ENCODE results near the gene AGT.

The AGT gene

GRCh38 chr1:230708631-230709580 is 5.0 kb downstream of the AGT start:
- Histone ChIP-seq H3K4me3 (ENCODE audit: low read length in 2 of 2) (no peak overlapping the region), H3K9me3 (ENCODE audit: control insufficient read depth in 2 of 2, low read length in 2 of 2) (no peaks in the 10 kb centered on the region), H3K4me1 (ENCODE audit: control insufficient read depth in 2 of 2, insufficient read depth in 2 of 2, low read length in 2 of 2) (peaks cover 25% of the 10 kb centered on the region in 2 donors), H3K27me3 (ENCODE audit: control insufficient read depth in 2 of 2, insufficient read depth in 2 of 2, low read length in 2 of 2) (no peaks in the 10 kb centered on the region), H3K27ac (ENCODE audit: low read depth in 2 of 2, low read length in 2 of 2) (peak overlapping the region; percentile 24 to 56), H3K36me3 (ENCODE audit: control insufficient read depth in 2 of 2, insufficient read depth in 2 of 2, low read length in 2 of 2) (no peaks in the 10 kb centered on the region), H3K9ac (ENCODE audit: low read depth in 1 of 2, low read length in 2 of 2) (no peak overlapping the region)

GRCh38 chr1:230707732-230708630 is 5.9 kb downstream of the AGT start:
- Histone ChIP-seq H3K27me3 (ENCODE audit: control insufficient read depth in 2 of 2, insufficient read depth in 2 of 2, low read length in 2 of 2) (no peaks in the 10 kb centered on the region), H3K27ac (ENCODE audit: low read depth in 2 of 2, low read length in 2 of 2) (peak overlapping the region in 1 of 2 donors; percentile 9), H3K9me3 (ENCODE audit: control insufficient read depth in 2 of 2, low read length in 2 of 2) (no peaks in the 10 kb centered on the region), H3K36me3 (ENCODE audit: control insufficient read depth in 2 of 2, insufficient read depth in 2 of 2, low read length in 2 of 2) (no peaks in the 10 kb centered on the region), H3K9ac (ENCODE audit: low read depth in 1 of 2, low read length in 2 of 2) (no peak overlapping the region), H3K4me1 (ENCODE audit: control insufficient read depth in 2 of 2, insufficient read depth in 2 of 2, low read length in 2 of 2) (peaks cover 25% of the 10 kb centered on the region in 2 donors), H3K4me3 (ENCODE audit: low read length in 2 of 2) (no peak overlapping the region)

- H3K4me1 ChIP-seq (ENCODE audit: control insufficient read depth in 2 of 2, insufficient read depth in 2 of 2, low read length in 2 of 2) = peaks cover 25% of the 10 kb centered on the region in 2 donors
- H3K9me3 ChIP-seq (ENCODE audit: control insufficient read depth in 2 of 2, low read length in 2 of 2) = no peaks in the 10 kb centered on the region
- no peak overlapping the region for H3K27ac ChIP-seq (ENCODE audit: low read depth in 2 of 2, low read length in 2 of 2)
- no peak overlapping the region for H3K9ac ChIP-seq (ENCODE audit: low read depth in 1 of 2, low read length in 2 of 2)
- H3K4me3 ChIP-seq (ENCODE audit: low read length in 2 of 2) = no peak overlapping the region
- no peaks in the 10 kb centered on the region for H3K27me3 ChIP-seq (ENCODE audit: control insufficient read depth in 2 of 2, insufficient read depth in 2 of 2, low read length in 2 of 2)
- no peaks in the 10 kb centered on the region for H3K36me3 ChIP-seq (ENCODE audit: control insufficient read depth in 2 of 2, insufficient read depth in 2 of 2, low read length in 2 of 2)
These were observed 6.8 kb downstream of the AGT start for GRCh38 chr1:230706887-230707731.

GRCh38 chr1:230706020-230706699 is 7.8 kb downstream of the AGT start:
- no peaks in the 10 kb centered on the region for H3K9me3 ChIP-seq (ENCODE audit: control insufficient read depth in 2 of 2, low read length in 2 of 2)
- no peak overlapping the region for H3K4me3 ChIP-seq (ENCODE audit: low read length in 2 of 2)
- H3K27ac ChIP-seq (ENCODE audit: low read depth in 2 of 2, low read length in 2 of 2) = no peak overlapping the region
- no peaks in the 10 kb centered on the region for H3K27me3 ChIP-seq (ENCODE audit: control insufficient read depth in 2 of 2, insufficient read depth in 2 of 2, low read length in 2 of 2)
- H3K9ac ChIP-seq (ENCODE audit: low read depth in 1 of 2, low read length in 2 of 2) = peak overlapping the region in 1 of 2 donors; percentile 29
- H3K36me3 ChIP-seq (ENCODE audit: control insufficient read depth in 2 of 2, insufficient read depth in 2 of 2, low read length in 2 of 2) = no peaks in the 10 kb centered on the region
- peaks cover 25% of the 10 kb centered on the region in 2 donors for H3K4me1 ChIP-seq (ENCODE audit: control insufficient read depth in 2 of 2, insufficient read depth in 2 of 2, low read length in 2 of 2)

GRCh38 chr1:230705289-230706019 is 8.5 kb downstream of the AGT start:
- peak overlapping the region; percentile 35 to 48 for H3K27ac ChIP-seq (ENCODE audit: low read depth in 2 of 2, low read length in 2 of 2)
- no peak overlapping the region for H3K4me3 ChIP-seq (ENCODE audit: low read length in 2 of 2)
- no peaks in the 10 kb centered on the region for H3K36me3 ChIP-seq (ENCODE audit: control insufficient read depth in 2 of 2, insufficient read depth in 2 of 2, low read length in 2 of 2)
- no peaks in the 10 kb centered on the region for H3K9me3 ChIP-seq (ENCODE audit: control insufficient read depth in 2 of 2, low read length in 2 of 2)
- peak overlapping the region in 1 of 2 donors; percentile 29 for H3K9ac ChIP-seq (ENCODE audit: low read depth in 1 of 2, low read length in 2 of 2)
- H3K27me3 ChIP-seq (ENCODE audit: control insufficient read depth in 2 of 2, insufficient read depth in 2 of 2, low read length in 2 of 2) = no peaks in the 10 kb centered on the region
- H3K4me1 ChIP-seq (ENCODE audit: control insufficient read depth in 2 of 2, insufficient read depth in 2 of 2, low read length in 2 of 2) = peaks cover 25% of the 10 kb centered on the region in 2 donors

GRCh38 chr1:230704830-230705229 is 9.1 kb downstream of the AGT start:
- Histone ChIP-seq H3K27me3 (ENCODE audit: control insufficient read depth in 2 of 2, insufficient read depth in 2 of 2, low read length in 2 of 2) (no peaks in the 10 kb centered on the region), H3K4me1 (ENCODE audit: control insufficient read depth in 2 of 2, insufficient read depth in 2 of 2, low read length in 2 of 2) (peaks cover 25% of the 10 kb centered on the region in 2 donors), H3K4me3 (ENCODE audit: low read length in 2 of 2) (no peak overlapping the region), H3K27ac (ENCODE audit: low read depth in 2 of 2, low read length in 2 of 2) (no peak overlapping the region), H3K9ac (ENCODE audit: low read depth in 1 of 2, low read length in 2 of 2) (no peak overlapping the region), H3K9me3 (ENCODE audit: control insufficient read depth in 2 of 2, low read length in 2 of 2) (no peaks in the 10 kb centered on the region), H3K36me3 (ENCODE audit: control insufficient read depth in 2 of 2, insufficient read depth in 2 of 2, low read length in 2 of 2) (no peaks in the 10 kb centered on the region)

- Histone ChIP-seq H3K4me1 (ENCODE audit: control insufficient read depth in 2 of 2, insufficient read depth in 2 of 2, low read length in 2 of 2) (peaks cover 22 to 23% of the 10 kb centered on the region in 2 donors), H3K27me3 (ENCODE audit: control insufficient read depth in 2 of 2, insufficient read depth in 2 of 2, low read length in 2 of 2) (no peaks in the 10 kb centered on the region), H3K36me3 (ENCODE audit: control insufficient read depth in 2 of 2, insufficient read depth in 2 of 2, low read length in 2 of 2) (no peaks in the 10 kb centered on the region), H3K27ac (ENCODE audit: low read depth in 2 of 2, low read length in 2 of 2) (no peak overlapping the region), H3K4me3 (ENCODE audit: low read length in 2 of 2) (no peak overlapping the region), H3K9me3 (ENCODE audit: control insufficient read depth in 2 of 2, low read length in 2 of 2) (no peaks in the 10 kb centered on the region), H3K9ac (ENCODE audit: low read depth in 1 of 2, low read length in 2 of 2) (no peak overlapping the region)
These were observed 10.1 kb downstream of the AGT start for GRCh38 chr1:230703679-230704385.

- H3K27ac ChIP-seq (ENCODE audit: low read depth in 2 of 2, low read length in 2 of 2) = no peak overlapping the region
- no peak overlapping the region for H3K9ac ChIP-seq (ENCODE audit: low read depth in 1 of 2, low read length in 2 of 2)
- no peaks in the 10 kb centered on the region for H3K9me3 ChIP-seq (ENCODE audit: control insufficient read depth in 2 of 2, low read length in 2 of 2)
- no peak overlapping the region for H3K4me3 ChIP-seq (ENCODE audit: low read length in 2 of 2)
- H3K27me3 ChIP-seq (ENCODE audit: control insufficient read depth in 2 of 2, insufficient read depth in 2 of 2, low read length in 2 of 2) = no peaks in the 10 kb centered on the region
- H3K36me3 ChIP-seq (ENCODE audit: control insufficient read depth in 2 of 2, insufficient read depth in 2 of 2, low read length in 2 of 2) = no peaks in the 10 kb centered on the region
- H3K4me1 ChIP-seq (ENCODE audit: control insufficient read depth in 2 of 2, insufficient read depth in 2 of 2, low read length in 2 of 2) = peaks cover 15 to 18% of the 10 kb centered on the region in 2 donors
These were observed 10.8 kb downstream of the AGT start for GRCh38 chr1:230702934-230703678.
